Nephron (organoid): ENCODE results near the gene PYGM.

Experiments used
- H3K27ac Mint-ChIP-seq, 3 experiments: 2 replicates each; pipeline ENCODE4 v1.8.0; 2020; ENCODE audit warnings: mixed read lengths in 3 of 3, mild to moderate bottlenecking in 2 of 3, moderate library complexity in 1 of 3
- H3K27me3 Mint-ChIP-seq: 2 replicates; pipeline ENCODE4 v1.8.0; 2021; ENCODE audit warnings: low read depth, mild to moderate bottlenecking, moderate library complexity, mixed read lengths
- H3K36me3 Mint-ChIP-seq: 2 replicates; pipeline ENCODE4 v1.8.0; 2020; ENCODE audit warnings: low read depth, mixed read lengths
- H3K4me1 Mint-ChIP-seq: 2 replicates; pipeline ENCODE4 v1.8.0; 2020; ENCODE audit warnings: mixed read lengths
- H3K4me3 Mint-ChIP-seq, 3 experiments: 2 replicates each; pipeline ENCODE4 v1.8.0; 2020; ENCODE audit warnings: mild to moderate bottlenecking in 3 of 3, mixed read lengths in 3 of 3, moderate library complexity in 2 of 3
- H3K9me3 Mint-ChIP-seq: 2 replicates; pipeline ENCODE4 v1.8.0; 2020; ENCODE audit warnings: mixed read lengths
- TF ChIP-seq, protein P1 (sequence below), 3 experiments: fragments of 200-600 bp; sonication (generic); IDR thresholded peaks; one replicate each; pipeline ENCODE4 v1.5.0; 2021; ENCODE audit warnings: antibody characterized with exemption in 3 of 3; ENCODE audit not compliant: unreplicated experiment in 3 of 3

The PYGM gene

DNA sequence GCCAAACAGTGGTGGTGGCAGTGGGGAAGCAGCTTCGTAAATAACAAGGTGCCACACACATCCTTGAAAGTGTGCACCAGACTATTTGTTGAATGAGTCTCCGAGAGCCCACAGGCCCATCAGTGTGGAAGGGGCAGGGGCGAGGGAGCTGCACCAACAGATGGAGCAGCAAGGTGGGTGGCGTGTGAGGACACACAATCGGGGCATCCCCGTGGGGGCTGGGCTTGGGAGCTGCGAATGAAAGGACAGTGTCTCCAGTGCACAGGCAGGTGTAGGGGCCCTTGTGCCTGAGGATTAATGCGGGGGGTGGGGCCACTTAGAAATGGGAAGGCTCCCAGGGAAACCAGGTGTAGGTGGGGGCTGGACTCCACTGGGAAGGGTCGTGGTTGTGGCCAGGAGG lies 39.6 kb downstream of the PYGM start:
- Mint-ChIP-seq H3K4me3 (no peak overlapping the region), H3K27ac (no peak overlapping the region), H3K4me1 (peaks cover 12% of the 10 kb centered on the region), H3K36me3 (no peaks in the 10 kb centered on the region), H3K27me3 (peaks cover 85% of the 10 kb centered on the region), H3K9me3 (no peaks in the 10 kb centered on the region)
- TF ChIP-seq, protein P1, sequence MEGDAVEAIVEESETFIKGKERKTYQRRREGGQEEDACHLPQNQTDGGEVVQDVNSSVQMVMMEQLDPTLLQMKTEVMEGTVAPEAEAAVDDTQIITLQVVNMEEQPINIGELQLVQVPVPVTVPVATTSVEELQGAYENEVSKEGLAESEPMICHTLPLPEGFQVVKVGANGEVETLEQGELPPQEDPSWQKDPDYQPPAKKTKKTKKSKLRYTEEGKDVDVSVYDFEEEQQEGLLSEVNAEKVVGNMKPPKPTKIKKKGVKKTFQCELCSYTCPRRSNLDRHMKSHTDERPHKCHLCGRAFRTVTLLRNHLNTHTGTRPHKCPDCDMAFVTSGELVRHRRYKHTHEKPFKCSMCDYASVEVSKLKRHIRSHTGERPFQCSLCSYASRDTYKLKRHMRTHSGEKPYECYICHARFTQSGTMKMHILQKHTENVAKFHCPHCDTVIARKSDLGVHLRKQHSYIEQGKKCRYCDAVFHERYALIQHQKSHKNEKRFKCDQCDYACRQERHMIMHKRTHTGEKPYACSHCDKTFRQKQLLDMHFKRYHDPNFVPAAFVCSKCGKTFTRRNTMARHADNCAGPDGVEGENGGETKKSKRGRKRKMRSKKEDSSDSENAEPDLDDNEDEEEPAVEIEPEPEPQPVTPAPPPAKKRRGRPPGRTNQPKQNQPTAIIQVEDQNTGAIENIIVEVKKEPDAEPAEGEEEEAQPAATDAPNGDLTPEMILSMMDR (IDR thresholded peaks at IDR 0.05; ENCODE audit: unreplicated experiment in 3 of 3): no peak

DNA sequence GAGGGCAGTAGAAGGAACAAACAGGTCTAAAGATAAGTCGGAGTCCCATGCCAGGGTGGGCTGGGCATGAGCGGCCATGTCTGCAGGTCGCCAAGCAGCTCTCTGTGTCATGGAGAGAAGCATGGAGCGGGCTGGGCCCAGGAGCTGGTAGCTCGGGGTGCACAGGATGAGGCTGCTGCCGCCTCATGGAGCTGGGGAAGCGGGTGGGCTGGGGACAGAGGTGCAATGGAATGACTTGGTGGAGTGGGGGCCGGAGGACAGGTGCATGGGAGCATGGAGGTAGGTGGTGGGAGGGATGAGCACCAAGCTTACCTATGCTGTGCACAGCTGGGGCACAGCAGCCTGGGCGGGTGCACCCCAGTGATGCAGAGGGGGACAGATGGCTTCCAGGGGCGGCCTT lies 40.4 kb downstream of the PYGM start:
- TF ChIP-seq, protein P1 (IDR thresholded peaks at IDR 0.05; ENCODE audit: unreplicated experiment in 3 of 3): no peak
- Mint-ChIP-seq H3K36me3 (no peaks in the 10 kb centered on the region), H3K9me3 (no peaks in the 10 kb centered on the region), H3K27ac (no peak overlapping the region), H3K4me1 (peaks cover 6% of the 10 kb centered on the region), H3K4me3 (no peak overlapping the region), H3K27me3 (peaks cover 93% of the 10 kb centered on the region)

DNA sequence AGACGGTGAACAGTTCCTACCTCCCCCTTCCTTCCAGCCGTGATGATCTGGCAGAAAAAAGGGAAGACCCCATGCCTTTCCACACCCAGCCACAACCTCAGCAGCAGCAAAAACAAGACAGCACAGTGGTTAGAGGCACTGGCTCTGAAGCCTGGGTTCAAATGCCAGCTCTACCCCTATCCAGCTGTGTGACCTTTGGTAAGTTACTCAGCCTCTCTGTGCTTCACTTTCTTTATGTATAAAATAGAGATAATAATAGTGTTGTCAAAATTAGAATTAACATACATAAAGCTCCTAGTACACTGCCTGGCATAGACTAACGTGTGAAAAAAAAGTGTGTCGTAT lies 41.0 kb downstream of the PYGM start:
- H3K4me1 Mint-ChIP-seq: peaks cover 7% of the 10 kb centered on the region
- no peak overlapping the region for H3K27ac Mint-ChIP-seq
- peaks cover 95% of the 10 kb centered on the region for H3K27me3 Mint-ChIP-seq
- TF ChIP-seq, protein P1 (IDR thresholded peaks at IDR 0.05; ENCODE audit: unreplicated experiment in 3 of 3): no peak
- H3K36me3 Mint-ChIP-seq: no peaks in the 10 kb centered on the region
- H3K9me3 Mint-ChIP-seq: no peaks in the 10 kb centered on the region
- H3K4me3 Mint-ChIP-seq: no peak overlapping the region

DNA sequence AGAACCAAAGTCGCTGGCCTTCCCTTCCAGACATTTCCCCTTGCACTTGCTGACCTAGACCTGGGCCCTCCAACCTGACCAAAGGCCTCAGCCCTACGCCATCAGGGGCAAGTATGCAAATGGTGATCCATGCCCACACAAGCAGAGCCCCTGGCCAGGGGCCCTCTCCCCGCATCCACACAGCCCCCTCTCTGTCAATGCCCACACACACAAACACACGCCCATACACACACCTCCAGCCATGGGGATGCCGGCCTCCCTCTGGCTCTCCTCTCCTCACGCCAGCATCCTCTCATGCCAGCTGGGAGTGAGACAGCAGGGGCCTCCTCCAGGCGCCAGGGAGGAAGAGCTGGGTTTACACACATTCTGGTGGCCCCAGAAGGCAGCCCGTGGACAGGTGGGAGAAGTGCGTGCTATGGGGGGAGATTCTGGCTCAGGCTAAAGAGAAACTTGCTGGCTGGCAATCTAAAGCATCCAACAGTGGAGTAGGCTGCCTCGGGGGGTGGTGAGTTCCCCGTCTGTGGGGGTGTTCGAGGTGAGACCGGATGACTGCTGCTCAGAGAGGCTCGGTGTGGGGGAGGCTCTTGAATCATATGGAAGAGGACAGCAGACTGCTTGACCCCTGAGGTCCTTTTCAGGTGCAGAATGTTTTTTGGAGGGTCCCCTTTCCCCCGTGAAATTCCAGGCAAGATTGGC lies 41.5 kb downstream of the PYGM start:
- TF ChIP-seq, protein P1 (IDR thresholded peaks at IDR 0.05; ENCODE audit: unreplicated experiment in 3 of 3): no peak

DNA sequence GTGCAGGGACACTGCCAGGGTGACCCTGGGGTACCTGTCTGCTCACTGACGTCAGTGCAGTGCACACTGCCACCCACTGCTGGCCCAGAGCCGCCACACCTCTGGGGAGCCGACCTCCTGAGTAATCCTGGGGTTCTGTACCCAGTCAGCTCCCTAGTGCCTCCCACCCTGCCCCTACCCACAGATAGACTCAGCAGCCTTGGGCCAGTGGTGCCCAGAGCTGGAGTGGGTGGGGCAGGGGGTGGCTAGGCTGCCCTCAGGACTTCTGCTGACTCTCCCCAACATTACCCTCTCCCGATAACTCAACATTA lies 42.6 kb downstream of the PYGM start:
- Mint-ChIP-seq H3K27me3 (peaks cover 89% of the 10 kb centered on the region), H3K4me1 (peaks cover 7% of the 10 kb centered on the region), H3K36me3 (no peaks in the 10 kb centered on the region), H3K9me3 (no peaks in the 10 kb centered on the region), H3K4me3 (no peak overlapping the region), H3K27ac (no peak overlapping the region)
- TF ChIP-seq, protein P1 (IDR thresholded peaks at IDR 0.05; ENCODE audit: unreplicated experiment in 3 of 3): no peak

More for the DNA sequence above, 41.5 kb downstream of the PYGM start:
- no peaks in the 10 kb centered on the region for H3K36me3 Mint-ChIP-seq
- peaks cover 94% of the 10 kb centered on the region for H3K27me3 Mint-ChIP-seq
- H3K4me1 Mint-ChIP-seq: peaks cover 7% of the 10 kb centered on the region
- H3K4me3 Mint-ChIP-seq: no peak overlapping the region
- no peaks in the 10 kb centered on the region for H3K9me3 Mint-ChIP-seq
- H3K27ac Mint-ChIP-seq: no peak overlapping the region
